GM23248 (cell line): ENCODE data around the gene MAFG. TPM values are rescaled to one million over a fixed set of nuclear protein-coding genes. Genes with fewer than 3 reads are reported as not detected.
"Not testable (repeated sequence)": the region's sequence is repeated elsewhere in the genome, so short reads cannot be mapped to it uniquely, and the experiment has no call there.

Experiments
- DNase-seq: peaks from one replicate; pipeline ENCODE4 v3.0.0-alpha.2; 2015
- H2AFZ ChIP-seq: fragments of 200-600 bp; sonication (generic); 2 replicates; pipeline ENCODE4 v1.6.1; 2016; ENCODE audit warnings: antibody characterized with exemption
- H3F3A ChIP-seq: fragments of 200-600 bp; sonication (generic); 2 replicates; pipeline ENCODE4 v1.6.1; 2016; ENCODE audit warnings: mild to moderate bottlenecking, antibody characterized with exemption, mixed run types; ENCODE audit not compliant: insufficient read depth
- H3K27ac ChIP-seq: fragments of 200-600 bp; sonication (generic); 2 replicates; pipeline ENCODE4 v1.5.1; 2016; ENCODE audit warnings: mild to moderate bottlenecking
- H3K27me3 ChIP-seq: fragments of 200-600 bp; sonication (generic); replicated peaks from 2 replicates; pipeline ENCODE4 v1.6.1; 2016; ENCODE audit warnings: mild to moderate bottlenecking; ENCODE audit not compliant: insufficient read depth
- H3K36me3 ChIP-seq: fragments of 200-600 bp; sonication (generic); 2 replicates; pipeline ENCODE4 v1.6.1; 2016; ENCODE audit warnings: low read depth, mild to moderate bottlenecking
- H3K4me1 ChIP-seq: fragments of 200-600 bp; sonication (generic); 2 replicates; pipeline ENCODE4 v1.6.1; 2016; ENCODE audit warnings: mild to moderate bottlenecking; ENCODE audit not compliant: insufficient read depth
- H3K4me2 ChIP-seq: fragments of 200-600 bp; sonication (generic); one replicate; pipeline ENCODE4 v1.6.1; 2016; ENCODE audit warnings: mild to moderate bottlenecking; ENCODE audit not compliant: unreplicated experiment
- H3K4me3 ChIP-seq: fragments of 200-600 bp; sonication (generic); 2 replicates; pipeline ENCODE4 v1.5.1; 2016; ENCODE audit warnings: mild to moderate bottlenecking
- H3K79me2 ChIP-seq: fragments of 200-600 bp; sonication (generic); 2 replicates; pipeline ENCODE4 v1.6.1; 2016; ENCODE audit warnings: mild to moderate bottlenecking; ENCODE audit not compliant: insufficient read depth
- H3K9ac ChIP-seq: fragments of 200-600 bp; sonication (generic); 2 replicates; pipeline ENCODE4 v1.6.1; 2016; ENCODE audit warnings: mild to moderate bottlenecking
- H3K9me2 ChIP-seq: fragments of 200-600 bp; sonication (generic); 2 replicates; pipeline ENCODE4 v1.6.1; 2016; ENCODE audit warnings: mixed run types, mild to moderate bottlenecking, moderate library complexity; ENCODE audit not compliant: insufficient read depth
- H3K9me3 ChIP-seq: fragments of 200-600 bp; sonication (generic); one replicate; pipeline ENCODE4 v1.6.1; 2017; ENCODE audit warnings: low read depth
- H4K20me1 ChIP-seq: fragments of 200-600 bp; sonication (generic); 2 replicates; pipeline ENCODE4 v1.6.0; 2016; ENCODE audit not compliant: insufficient read depth
- EZH2 ChIP-seq: fragments of 200-600 bp; sonication (generic); IDR thresholded peaks from 2 replicates; pipeline ENCODE4 v1.6.1; 2018; ENCODE audit warnings: antibody characterized with exemption, mild to moderate bottlenecking; ENCODE audit not compliant: insufficient read depth, poor library complexity, severe bottlenecking
- EZH2phosphoT487 ChIP-seq: fragments of 200-600 bp; sonication (generic); IDR thresholded peaks from 2 replicates; pipeline ENCODE4 v1.6.1; 2018; ENCODE audit warnings: antibody characterized with exemption, moderate library complexity, mild to moderate bottlenecking, low read depth; ENCODE audit not compliant: insufficient read depth
- whole genome bisulfite sequencing, 2 experiments: methylation state at CpG; one replicate each; pipeline ENCODE4 v1.1.6; 2015 to 2017; ENCODE audit warnings: low lambda C conversion rate in 2 of 2, low coverage in 1 of 2; ENCODE audit errors: missing lambda C conversion rate in 2 of 2; 5-methylcytosine and 5-hydroxymethylcytosine counted together
- in situ Hi-C: fragments of 300-500 bp; cut with MboI; formaldehyde crosslinking; loops from 2 replicates; pipeline ENCODE4 v1.15.0; 2020
- polyA plus RNA-seq: library from polyadenylated mRNA; unstranded; fragments of >200 nt; fragmentation: Nextera tagmentation; extraction: Ambion mirVana; gene quantifications from 2 replicates; pipeline ENCODE4 v1.2.1, GENCODE V29; 2016
- total RNA-seq: library from RNA; depleted of rRNA; stranded (reverse); fragments of >200 nt; shearing (Covaris generic); gene quantifications from 2 replicates; pipeline ENCODE4 v1.2.3, GENCODE V29; 2014

Gene MAFG
- total and polyA plus RNA-seq, 2 experiments from 2014 or later, result 5.0 to 19.8 TPM

DNA sequence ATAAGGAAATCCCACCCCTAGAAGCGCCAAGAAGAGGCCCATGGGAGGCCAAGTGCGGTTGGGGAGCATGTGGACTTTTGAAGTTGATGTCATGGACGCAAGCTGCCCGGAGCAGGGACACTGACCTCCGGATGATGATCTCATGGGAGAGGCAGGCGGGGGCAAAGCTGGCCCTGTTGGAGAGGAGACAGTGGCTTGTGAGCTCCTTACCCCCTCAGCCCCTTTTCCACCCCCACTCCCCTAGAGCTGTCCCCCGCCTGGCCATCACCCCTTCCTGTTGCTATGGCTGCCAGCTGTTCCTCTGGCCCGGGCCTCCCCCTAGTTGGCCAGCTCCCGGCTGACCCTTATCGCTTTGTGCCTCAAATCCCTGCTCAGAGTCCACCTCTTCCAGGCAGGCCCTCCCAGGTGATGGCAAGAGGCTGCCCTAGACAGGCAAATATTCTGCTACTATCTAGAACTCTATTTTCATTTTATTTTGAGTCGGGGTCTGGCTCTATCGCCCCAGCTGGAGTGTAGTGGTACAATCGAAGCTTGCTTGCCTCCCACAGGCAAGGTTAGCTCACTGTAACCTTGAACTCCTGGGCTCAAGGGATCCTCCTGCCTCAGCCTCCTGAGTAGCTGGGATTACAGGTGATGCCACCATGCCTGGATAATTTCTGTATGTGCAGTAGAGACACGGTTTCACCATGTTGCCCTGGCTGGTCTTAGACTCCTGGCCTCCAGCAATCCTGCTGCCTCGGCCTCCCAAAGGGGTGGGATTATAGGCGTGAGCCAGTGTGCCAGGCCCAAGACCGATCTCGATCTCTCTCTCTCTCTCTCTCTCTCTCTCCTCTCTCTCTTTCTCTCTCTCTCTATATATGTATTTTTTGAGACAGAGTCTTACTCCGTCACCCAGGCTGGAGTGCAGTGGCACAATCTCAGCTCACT, 26.9 kb upstream of the MAFG start:
- Histone ChIP-seq H3K27me3 (peaks cover 11% of the 10 kb centered on the region), H3F3A (no peaks in the 10 kb centered on the region), H4K20me1 (no peaks in the 10 kb centered on the region), H2AFZ (no peak overlapping the region), H3K9me3 (no peaks in the 10 kb centered on the region), H3K9me2 (no peaks in the 10 kb centered on the region), H3K4me2 (no peak overlapping the region), H3K79me2 (no peaks in the 10 kb centered on the region), H3K36me3 (no peaks in the 10 kb centered on the region), H3K9ac (no peak overlapping the region), H3K4me1 (no peaks in the 10 kb centered on the region), H3K4me3 (no peak overlapping the region), H3K27ac (no peak overlapping the region)
- in situ Hi-C loops, result no loop called here
- DNase-seq, result no peak
- WGBS, 2 experiments, result 71% methylated on average over 17 to 18 of the region's 19 CpGs
- TF ChIP-seq EZH2phosphoT487, result no peak
- TF ChIP-seq EZH2, result no peak

DNA sequence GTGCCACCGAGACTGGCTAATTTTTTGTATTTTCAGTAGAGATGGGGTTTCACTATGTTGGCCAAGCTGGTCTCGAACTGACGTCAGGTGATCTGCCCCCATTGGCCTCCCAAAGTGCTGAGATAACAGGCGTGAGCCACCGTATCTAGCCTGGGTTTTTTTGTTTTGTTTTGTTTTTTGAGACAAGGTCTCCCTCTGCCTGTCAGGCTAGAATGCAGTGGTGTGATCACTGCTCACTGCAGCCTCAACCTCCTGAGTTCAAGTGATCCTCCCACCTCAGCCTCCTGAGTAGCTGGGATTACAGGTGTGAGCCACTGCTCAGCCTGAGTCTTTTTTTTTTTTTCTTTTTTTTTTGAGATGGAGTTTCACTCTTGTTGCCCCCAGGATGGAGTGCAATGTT, 25.9 kb upstream of the MAFG start:
- H3K36me3 ChIP-seq, H3K9me2 ChIP-seq, H3K4me2 ChIP-seq, H2AFZ ChIP-seq, DNase-seq, in situ Hi-C loops, H3F3A ChIP-seq, H3K79me2 ChIP-seq, H3K4me1 ChIP-seq, H3K9me3 ChIP-seq, H3K9ac ChIP-seq, H3K27ac ChIP-seq, H4K20me1 ChIP-seq, H3K4me3 ChIP-seq, H3K27me3 ChIP-seq: not testable (repeated sequence)
- WGBS, 2 experiments, result 83 to 92% methylated on average over 5 of the region's 5 CpGs

DNA sequence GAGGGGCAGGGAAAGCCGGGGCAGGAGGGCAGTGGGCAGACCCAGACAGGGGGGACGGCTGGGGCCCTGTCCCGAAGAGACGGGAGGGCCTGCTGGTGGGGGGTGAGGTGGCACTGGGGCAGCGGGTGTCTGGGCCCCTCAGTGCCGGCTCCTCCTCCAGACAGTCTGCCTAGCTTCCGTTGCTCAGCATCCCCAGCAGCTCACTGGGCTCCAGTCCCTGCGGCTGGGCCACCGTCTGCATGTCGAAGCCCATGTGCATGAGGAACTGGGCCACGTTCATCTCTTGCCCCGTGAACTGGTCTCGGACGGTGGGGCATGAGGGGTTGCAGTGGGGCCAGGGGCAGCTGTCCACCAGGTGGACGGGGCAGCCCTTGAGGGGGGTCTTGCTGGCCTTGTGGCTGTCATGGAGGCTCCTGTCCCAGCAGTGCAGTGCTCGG, 25.3 kb upstream of the MAFG start:
- Histone ChIP-seq H3K4me1 (no peaks in the 10 kb centered on the region), H3K36me3 (no peaks in the 10 kb centered on the region), H3K27me3 (no peaks in the 10 kb centered on the region), H3K79me2 (no peaks in the 10 kb centered on the region), H3K9me3 (no peaks in the 10 kb centered on the region), H3F3A (no peaks in the 10 kb centered on the region), H4K20me1 (no peaks in the 10 kb centered on the region), H2AFZ (no peak overlapping the region), H3K4me3 (no peak overlapping the region), H3K9me2 (no peaks in the 10 kb centered on the region), H3K27ac (no peak overlapping the region), H3K9ac (no peak overlapping the region), H3K4me2 (no peak overlapping the region)
- TF ChIP-seq EZH2phosphoT487, result no peak
- TF ChIP-seq EZH2, result no peak
- whole genome bisulfite sequencing, 2 experiments, result 64 to 69% methylated on average over 13 to 16 of the region's 16 CpGs
- in situ Hi-C loops, result no loop called here
- DNase-seq, result no peak

DNA sequence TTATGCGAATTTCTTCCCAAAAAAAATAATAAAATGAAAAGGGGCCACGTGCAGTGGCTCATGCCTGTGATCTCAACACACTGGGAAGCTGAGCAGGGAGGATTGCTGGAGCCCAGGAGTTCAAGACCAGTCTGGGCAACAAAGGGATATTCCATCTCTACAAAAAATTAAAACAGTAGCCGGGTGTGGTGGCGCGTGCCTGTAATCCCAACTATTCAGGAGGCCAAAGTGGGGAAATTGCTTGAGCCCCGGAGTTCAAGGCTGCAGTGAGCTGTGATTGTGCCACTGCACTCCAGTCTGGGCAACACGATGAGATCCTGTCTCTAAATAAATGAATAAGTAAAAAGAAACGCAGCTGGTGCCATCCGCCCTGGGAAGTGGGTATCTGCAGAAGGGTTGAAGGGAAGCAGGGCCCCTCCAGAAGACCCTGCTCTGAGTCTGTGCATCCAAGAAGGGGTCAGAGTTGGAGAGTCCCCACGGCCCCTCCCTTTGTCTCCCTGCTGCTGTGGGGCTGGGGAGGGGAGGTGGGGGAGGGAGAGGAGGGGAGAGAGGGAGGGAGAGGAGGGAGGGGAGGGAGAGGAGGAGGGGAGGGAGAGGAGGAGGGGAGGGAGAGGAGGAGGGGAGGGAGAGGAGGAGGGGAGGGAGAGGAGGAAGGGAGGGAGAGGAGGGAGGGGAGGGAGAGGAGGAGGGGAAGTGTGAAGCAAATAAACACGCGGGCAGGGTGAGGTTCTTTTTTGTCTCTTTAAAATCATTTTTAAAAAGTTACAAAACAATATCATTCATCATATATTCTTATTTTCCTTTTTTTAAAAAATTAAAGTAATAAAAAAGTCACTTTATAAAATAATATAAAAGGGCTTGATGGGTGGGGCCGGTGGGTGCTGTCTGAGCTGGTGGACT, 24.5 kb upstream of the MAFG start:
- in situ Hi-C loops, result no loop called here
- Histone ChIP-seq H3K27ac (no peak overlapping the region), H3K27me3 (no peaks in the 10 kb centered on the region), H3K9me2 (no peaks in the 10 kb centered on the region), H2AFZ (no peak overlapping the region), H3K79me2 (no peaks in the 10 kb centered on the region), H3K36me3 (no peaks in the 10 kb centered on the region), H3F3A (no peaks in the 10 kb centered on the region), H4K20me1 (no peaks in the 10 kb centered on the region), H3K9me3 (no peaks in the 10 kb centered on the region), H3K9ac (no peak overlapping the region), H3K4me1 (no peaks in the 10 kb centered on the region), H3K4me3 (no peak overlapping the region), H3K4me2 (no peak overlapping the region)
- DNase-seq, result no peak
- TF ChIP-seq EZH2phosphoT487, result no peak
- no peak for TF ChIP-seq EZH2
- WGBS, 2 experiments, result 28 to 36% methylated on average over 11 to 13 of the region's 13 CpGs
